ENCODE measurements around the gene DLAT. TPM values are rescaled to one million over a fixed set of nuclear protein-coding genes. Genes with fewer than 3 reads are reported as not detected.
A peak's percentile ranks its signal among the peaks of the same experiment; 100 is the strongest.
"Not testable (repeated sequence)": the region's sequence is repeated elsewhere in the genome, so short reads cannot be mapped to it uniquely, and the experiment has no call there.

Gene DLAT
- total RNA-seq, 4 donors from 2014 or later = 33.9 to 52.0 (median 39.0) TPM

DNA sequence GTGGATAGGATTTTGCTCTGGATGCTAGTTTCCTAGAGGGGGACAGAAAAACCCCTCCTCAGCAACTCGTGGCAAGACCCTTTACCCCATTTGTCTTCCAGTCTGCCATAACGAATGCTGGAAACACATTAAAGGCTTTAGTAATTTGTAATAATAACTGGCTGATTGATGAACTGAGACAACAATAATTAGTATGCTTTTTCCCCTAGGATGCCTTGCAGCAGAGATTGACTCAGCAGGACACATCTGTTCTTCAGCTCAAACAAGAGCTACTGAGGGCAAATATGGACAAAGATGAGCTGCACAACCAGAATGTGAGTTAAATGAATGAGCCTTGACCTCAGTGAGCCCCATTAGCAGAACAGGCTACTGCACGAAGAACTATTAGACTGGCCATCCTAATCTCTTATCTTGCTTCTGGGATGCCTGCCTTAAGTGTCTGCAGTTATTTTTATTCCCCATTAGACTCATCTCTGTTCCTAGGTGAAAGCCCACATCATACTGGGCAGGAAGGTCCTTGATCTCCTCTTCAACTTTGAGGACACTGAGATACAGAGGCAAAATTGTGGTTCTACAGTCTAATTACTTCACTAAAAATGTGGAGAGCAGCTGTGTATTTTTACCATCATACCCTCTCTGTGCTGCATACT lies 32.9 kb upstream of the DLAT start:
- intact Hi-C loops (cut with DNase I) = no loop called here
- no peak for DNase-seq
- no peaks in the 10 kb centered on the region for H3K27me3 ChIP-seq
- no peak overlapping the region for H3K27ac ChIP-seq
- peaks cover 45 to 57% of the 10 kb centered on the region in 2 donors for H3K36me3 ChIP-seq
- H3K9me3 ChIP-seq = no peaks in the 10 kb centered on the region
- no peak overlapping the region for H3K4me3 ChIP-seq (replicated peaks in 1 of 3)
- TF ChIP-seq POLR2A (IDR thresholded peaks at IDR 0.05) = no peak
- TF ChIP-seq, protein P1, sequence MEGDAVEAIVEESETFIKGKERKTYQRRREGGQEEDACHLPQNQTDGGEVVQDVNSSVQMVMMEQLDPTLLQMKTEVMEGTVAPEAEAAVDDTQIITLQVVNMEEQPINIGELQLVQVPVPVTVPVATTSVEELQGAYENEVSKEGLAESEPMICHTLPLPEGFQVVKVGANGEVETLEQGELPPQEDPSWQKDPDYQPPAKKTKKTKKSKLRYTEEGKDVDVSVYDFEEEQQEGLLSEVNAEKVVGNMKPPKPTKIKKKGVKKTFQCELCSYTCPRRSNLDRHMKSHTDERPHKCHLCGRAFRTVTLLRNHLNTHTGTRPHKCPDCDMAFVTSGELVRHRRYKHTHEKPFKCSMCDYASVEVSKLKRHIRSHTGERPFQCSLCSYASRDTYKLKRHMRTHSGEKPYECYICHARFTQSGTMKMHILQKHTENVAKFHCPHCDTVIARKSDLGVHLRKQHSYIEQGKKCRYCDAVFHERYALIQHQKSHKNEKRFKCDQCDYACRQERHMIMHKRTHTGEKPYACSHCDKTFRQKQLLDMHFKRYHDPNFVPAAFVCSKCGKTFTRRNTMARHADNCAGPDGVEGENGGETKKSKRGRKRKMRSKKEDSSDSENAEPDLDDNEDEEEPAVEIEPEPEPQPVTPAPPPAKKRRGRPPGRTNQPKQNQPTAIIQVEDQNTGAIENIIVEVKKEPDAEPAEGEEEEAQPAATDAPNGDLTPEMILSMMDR (IDR thresholded peaks at IDR 0.05) = no peak
- WGBS, 2 donors = 77 to 84% methylated on average over 3 of the region's 3 CpGs
- no peaks in the 10 kb centered on the region for H3K4me1 ChIP-seq

DNA sequence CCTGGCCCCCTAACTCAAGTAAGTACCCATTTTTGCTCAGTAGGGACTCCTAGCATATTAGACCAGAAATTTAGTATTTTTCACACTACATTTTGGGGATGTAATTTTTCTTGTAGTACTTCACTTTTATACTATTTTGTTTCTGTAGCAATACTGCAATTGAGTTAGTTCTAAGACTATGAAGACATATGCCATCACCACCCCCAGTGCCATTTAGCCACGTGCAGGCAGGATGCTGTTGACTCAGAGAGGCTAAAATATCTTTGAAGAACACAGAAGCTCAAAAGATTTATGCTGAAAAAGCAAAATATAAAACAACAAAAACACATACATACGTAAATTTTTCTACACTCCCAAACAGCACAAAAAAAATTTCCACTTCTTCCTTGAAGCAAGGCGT lies 29.1 kb upstream of the DLAT start:
- Histone ChIP-seq H3K4me1 (no peaks in the 10 kb centered on the region), H3K27ac (no peak overlapping the region), H3K9me3 (no peaks in the 10 kb centered on the region), H3K4me3 (replicated peaks in 1 of 3) (no peak overlapping the region), H3K36me3 (peaks cover 59 to 69% of the 10 kb centered on the region in 2 donors), H3K27me3 (no peaks in the 10 kb centered on the region)
- WGBS, 2 donors = 95 to 98% methylated on average over 3 of the region's 3 CpGs
- intact Hi-C loops (cut with DNase I) = no loop called here
- no peak for TF ChIP-seq POLR2A (IDR thresholded peaks at IDR 0.05)
- TF ChIP-seq, protein P1 (IDR thresholded peaks at IDR 0.05) = no peak
- no peak for DNase-seq

DNA sequence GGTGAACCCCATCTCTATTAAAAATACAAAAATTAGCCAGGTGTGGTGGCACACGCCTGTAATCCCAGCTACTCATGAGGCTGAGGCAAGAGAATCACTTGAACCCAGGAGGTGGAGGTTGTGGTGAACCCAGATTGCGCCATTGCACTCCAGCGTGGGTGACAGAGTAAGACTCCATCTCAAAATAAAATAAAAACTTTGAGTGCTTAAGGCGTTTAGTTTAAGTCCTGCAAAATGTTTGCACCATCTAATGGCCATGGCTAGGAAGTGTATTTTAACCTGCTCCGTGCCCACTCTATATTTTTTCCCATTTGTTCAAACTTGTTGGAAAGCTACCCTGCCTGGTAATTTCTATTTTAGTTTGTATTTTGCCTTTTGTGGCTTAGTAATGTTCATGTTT lies 28.5 kb upstream of the DLAT start:
- H3K9me3 ChIP-seq; DNase-seq; H3K27ac ChIP-seq; H3K4me1 ChIP-seq; H3K4me3 ChIP-seq (replicated peaks in 1 of 3); intact Hi-C loops (cut with DNase I); H3K27me3 ChIP-seq: not testable (repeated sequence)
- WGBS, 2 donors = 66 to 67% methylated on average over 5 of the region's 5 CpGs
- TF ChIP-seq, protein P1 (IDR thresholded peaks at IDR 0.05) = peak in 2 of 6 experiments; percentile 20 to 33
- H3K36me3 ChIP-seq = peaks cover 59 to 69% of the 10 kb centered on the region in 2 donors

DNA sequence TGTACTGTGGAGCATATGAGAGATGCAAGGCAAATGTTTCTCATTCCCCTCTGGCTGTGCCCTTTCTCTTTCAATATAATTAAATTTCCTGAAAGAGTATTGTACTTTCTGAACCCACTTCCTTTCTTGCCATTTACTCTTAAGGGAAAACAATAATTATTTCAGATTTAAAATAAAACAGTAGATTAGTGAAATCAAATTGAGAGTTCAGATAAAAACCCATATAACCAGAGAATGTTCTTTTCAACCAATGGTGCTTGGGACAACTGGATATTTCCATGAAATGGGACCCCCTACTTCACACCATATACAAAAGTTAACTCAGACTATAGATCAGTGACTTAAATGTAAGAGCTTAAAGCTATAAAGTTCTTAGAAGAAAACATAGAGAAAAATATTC lies 26.1 kb upstream of the DLAT start:
- peaks cover 46 to 58% of the 10 kb centered on the region in 2 donors for H3K36me3 ChIP-seq
- intact Hi-C loops (cut with DNase I) = no loop called here
- TF ChIP-seq, protein P1 (IDR thresholded peaks at IDR 0.05) = no peak
- no peak for TF ChIP-seq POLR2A (IDR thresholded peaks at IDR 0.05)
- H3K9me3 ChIP-seq = no peaks in the 10 kb centered on the region
- H3K27me3 ChIP-seq = no peaks in the 10 kb centered on the region
- H3K4me3 ChIP-seq (replicated peaks in 1 of 3) = no peak overlapping the region
- no peaks in the 10 kb centered on the region for H3K4me1 ChIP-seq
- H3K27ac ChIP-seq = no peak overlapping the region
- DNase-seq = no peak

DNA sequence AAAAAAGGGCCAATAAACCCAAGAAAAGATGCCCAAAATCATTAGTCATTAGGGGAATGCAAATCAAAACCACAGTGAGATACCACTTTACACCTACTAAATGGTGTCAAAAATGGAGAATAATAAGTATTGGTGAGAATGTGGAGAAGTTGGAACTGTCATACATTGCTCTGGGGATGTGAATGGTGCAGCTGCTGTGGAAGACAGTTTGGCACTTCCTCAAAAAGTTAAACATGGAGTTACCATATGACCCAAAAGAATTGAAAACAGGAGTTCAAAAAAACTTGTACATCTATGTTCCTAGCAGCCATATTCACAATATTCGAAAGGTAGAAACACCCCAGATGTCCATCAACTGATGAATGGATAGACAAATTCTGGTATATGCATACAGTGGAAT lies 24.5 kb upstream of the DLAT start:
- no peaks in the 10 kb centered on the region for H3K9me3 ChIP-seq
- peaks cover 39 to 42% of the 10 kb centered on the region in 2 donors for H3K36me3 ChIP-seq
- H3K27ac ChIP-seq = no peak overlapping the region
- H3K4me3 ChIP-seq (replicated peaks in 1 of 3) = no peak overlapping the region
- TF ChIP-seq POLR2A (IDR thresholded peaks at IDR 0.05) = no peak
- TF ChIP-seq, protein P1 (IDR thresholded peaks at IDR 0.05) = no peak
- WGBS, 2 donors = 90 to 100% methylated on average over 1 of the region's 1 CpG
- no peak for DNase-seq
- no peaks in the 10 kb centered on the region for H3K27me3 ChIP-seq
- intact Hi-C loops (cut with DNase I) = no loop called here
- no peaks in the 10 kb centered on the region for H3K4me1 ChIP-seq
